Activated T-helper 1 cell treated with anti-CD3 and anti-CD28 coated beads, Interleukin-2, amount 50 U/mL, for 16 hours (primary cell): Measurements from ENCODE around the gene CCDC194.
"Not testable (repeated sequence)": the region's sequence is repeated elsewhere in the genome, so short reads cannot be mapped to it uniquely, and the experiment has no call there.

Source experiments
- DNase-seq, 2 donors: peaks; one replicate each; pipeline ENCODE4 v3.0.0-alpha.2; 2020; ENCODE audit warnings: low read depth in 1 of 2, low spot score in 1 of 2

Gene CCDC194

DNA sequence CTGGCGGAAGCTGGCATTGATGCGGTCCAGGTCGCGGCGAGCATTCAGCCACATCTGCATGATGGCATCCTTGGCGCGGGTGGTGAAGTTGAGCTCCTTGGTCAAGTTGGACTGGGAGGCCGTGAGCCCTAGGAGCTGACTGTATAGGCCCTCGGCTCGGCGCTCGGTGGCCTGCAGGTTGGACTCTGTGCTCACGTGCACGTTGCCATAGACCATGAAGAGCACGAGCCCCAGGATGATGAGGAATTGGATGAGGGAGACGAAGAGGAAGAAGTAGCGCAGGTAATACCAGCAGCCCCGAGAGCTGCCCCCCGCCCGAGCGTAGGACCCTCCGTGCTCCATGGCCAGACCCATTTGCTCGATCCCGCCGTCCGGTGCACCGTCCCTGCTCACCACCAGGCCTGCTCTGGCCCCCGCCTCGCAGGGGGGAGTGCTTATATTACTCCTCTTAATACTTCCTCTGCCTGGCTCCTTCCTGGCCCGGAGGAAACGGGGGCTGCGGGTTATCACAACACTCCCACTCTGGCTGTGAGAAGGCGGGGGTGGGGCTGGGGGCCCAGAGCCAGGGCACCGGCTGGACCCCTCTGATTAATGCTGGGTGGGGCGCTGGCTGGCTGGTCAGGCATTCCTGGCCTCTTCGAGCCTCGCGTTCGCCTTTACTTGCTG is 16.9 kb downstream of the CCDC194 start, which contains the start of gene PLVAP:
Gene PLVAP, minus strand, starts transcription at position 408 of the 666 bp plus-strand sequence. Its CDS starts 54 bp downstream, at position 354.
- no peak for DNase-seq

DNA sequence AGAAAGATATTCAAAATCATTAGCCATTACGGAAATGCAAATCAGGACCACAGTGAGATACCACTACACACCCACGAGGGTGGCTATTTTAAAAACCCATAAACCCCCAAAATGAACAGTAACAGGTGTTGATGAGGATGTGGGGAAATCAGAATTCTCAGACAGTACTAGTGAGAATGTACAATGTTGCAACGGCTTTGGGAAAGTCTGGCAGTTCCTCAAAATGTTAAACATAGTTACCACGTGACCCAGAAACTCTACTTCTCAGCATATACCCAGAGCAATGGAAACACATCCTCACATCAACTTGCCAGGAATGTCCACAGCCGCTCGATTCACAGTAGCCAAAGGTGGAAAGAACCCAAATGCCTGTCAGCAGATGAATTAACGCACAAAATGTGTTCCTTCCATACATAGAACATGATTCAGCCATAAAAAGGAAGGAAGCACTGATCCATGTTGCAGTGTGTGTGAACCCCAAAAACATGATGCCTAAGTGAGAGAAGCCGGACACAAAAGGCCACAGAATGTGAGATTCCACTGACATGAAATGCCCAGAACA is 23.9 kb downstream of the CCDC194 start:
- DNase-seq = no peak

DNA sequence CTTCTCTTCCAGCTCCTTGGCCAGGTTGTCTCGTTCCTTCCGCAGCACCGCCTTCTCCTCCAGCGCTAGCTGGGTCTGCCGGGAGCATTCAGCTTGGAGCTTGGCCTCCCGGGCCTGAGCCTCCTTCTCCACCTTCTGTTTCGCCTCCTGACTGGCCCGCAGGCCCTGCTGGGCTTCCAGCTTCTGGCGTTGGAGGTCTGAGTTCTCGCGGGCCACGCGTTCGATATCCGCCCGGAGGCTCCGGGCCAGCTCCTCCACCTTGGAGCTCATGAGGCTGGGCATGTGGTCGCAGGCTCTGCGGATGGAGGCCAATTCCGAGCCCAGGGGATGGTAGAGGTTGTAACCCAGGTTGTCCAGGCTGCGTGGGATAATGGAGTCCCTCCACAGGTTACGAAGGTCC is 28.6 kb downstream of the CCDC194 start:
- no peak for DNase-seq

DNA sequence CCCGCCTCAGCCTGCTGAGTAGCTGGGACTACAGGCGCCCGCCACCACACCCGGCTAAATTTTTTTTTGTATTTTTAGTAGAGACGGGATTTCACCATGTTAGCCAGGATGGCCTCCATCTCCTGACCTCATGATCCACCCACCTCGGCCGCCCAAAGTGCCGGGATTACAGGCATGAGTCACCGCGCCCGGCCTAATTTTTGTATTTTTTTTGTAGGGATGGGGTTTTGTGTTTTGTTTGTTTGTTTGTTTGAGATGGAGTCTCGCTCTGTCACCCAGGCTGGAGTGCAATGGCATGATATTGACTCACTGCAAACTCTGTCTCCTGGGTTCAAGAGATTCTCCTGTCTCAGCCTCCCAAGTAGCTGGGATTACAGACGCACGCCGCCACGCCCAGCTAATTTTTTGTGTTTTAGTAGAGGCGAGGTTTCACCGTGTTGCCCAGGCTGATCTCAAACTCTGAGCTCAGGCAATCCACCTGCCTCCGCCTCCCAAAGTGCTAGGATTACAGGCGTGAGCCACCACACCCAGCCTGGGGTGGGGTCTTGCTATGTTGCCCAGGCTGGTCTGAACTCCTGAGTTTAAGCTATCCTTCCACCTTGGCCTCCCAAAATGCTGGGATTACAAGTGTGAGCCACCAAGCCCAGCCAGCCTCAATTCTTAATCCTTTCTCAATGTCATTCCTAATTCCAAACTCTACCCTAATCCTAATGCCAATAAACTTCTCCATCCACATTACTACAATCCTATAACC is 30.0 kb downstream of the CCDC194 start:
- not testable (repeated sequence) for DNase-seq

DNA sequence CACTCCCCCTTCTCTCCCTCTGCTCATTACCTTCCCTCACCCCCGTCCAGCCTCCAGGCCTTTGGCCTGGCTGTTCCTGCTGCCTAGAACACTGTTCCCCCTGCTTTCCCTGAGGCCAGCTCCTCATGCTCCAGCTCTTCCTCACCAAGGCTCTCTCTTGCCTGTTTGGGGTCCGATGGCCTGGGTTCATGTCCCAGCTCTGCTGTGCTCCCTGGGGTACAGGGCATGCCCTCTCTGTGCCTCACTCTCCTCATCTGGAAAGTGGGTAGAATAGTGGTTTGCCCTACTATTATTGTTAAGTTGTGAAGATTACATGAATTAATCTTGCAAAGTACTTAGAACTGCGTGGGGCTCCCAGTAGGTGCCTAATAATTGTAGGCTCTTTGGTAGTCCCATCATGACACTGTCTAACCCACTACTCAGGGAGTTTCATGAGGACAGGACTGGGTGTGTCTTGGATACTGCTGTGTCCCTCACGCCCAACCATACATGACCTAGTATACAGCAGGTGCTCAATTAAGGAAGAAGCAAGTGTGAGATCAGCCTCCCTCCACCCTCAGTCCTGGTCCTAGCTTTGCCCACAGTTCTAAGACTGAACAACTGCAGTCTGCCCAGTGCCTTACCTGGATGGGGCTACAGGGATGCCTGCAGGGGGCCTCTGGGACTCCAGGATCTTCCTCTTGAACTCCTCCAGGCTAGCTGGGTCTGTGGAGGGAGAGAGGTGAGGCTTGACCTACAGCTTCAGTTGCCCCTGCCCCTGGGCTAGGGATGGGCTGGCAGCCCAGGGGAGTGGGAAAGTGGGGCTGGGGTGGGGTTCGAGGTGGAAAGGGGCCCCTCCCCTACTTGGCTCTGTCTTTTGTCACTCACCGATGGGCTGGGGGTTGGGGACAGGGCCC is 33.8 kb downstream of the CCDC194 start:
- DNase-seq = no peak

DNA sequence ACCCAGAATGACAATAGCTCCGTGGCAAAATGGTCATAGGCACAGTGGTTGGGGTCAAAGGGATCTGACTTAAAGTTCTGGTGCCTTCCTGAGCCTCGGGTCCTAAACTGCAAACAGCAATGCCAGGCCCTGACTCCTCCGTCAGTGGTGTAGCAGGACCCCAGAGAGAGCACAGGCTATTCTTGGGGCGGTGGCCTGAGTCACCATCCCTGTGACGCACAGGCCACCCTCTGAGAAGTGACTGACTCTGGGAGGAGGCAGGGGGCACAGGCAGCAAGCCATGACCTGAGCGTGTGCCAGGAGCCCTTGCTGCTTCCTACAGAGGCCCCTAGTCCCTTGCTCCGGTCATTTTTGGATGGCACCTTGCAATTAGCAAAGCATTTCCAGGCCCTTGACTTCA is 35.6 kb downstream of the CCDC194 start:
- DNase-seq = no peak

DNA sequence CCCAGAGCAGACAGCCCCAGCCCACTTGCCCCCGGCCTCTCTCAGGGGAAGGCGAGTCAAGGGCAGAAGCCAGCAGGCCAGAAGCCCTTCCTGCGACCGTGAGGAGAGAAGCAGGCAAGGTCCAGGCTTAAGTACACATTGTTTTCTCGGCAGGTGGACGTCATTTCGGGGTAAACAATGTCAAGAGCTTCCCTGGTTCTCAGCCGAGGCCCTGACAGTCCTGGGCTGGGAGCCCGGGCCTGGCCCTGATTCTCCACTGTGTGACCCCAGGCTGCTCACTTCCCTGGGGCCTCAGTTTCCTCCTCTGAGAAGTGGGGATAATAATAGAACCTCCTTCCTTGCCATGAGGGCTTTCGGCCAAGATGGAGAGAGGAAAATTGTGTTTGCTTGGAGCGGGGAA is 36.3 kb downstream of the CCDC194 start:
- no peak for DNase-seq

DNA sequence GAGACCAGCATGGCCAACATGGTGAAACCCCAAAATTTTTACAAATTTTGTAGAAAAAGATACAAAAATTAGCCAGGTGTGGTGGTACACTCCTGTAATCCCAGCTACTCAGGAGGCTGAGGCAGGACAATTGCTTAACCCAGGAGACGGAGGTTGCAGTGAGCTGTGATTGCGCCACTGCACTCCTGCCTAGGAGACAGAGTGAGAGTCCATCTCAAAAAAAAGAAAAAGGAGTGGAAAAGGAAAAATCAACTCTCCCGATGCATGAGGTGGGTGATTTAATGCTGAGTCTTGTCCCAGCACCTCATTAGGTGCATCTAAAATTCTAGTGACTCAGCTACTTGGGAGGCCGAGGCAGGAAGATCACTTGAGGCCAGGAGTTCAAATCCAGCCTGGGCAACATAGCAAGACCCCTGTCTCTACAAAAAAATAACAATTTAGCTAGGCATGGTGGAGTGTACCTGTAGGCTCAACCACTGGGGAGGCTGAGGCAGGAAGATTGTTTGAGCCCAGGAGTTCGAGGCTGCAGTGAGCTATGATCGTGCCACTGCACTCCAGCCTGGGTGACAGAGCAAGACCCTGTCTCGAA is 36.8 kb downstream of the CCDC194 start:
- DNase-seq = no peak

DNA sequence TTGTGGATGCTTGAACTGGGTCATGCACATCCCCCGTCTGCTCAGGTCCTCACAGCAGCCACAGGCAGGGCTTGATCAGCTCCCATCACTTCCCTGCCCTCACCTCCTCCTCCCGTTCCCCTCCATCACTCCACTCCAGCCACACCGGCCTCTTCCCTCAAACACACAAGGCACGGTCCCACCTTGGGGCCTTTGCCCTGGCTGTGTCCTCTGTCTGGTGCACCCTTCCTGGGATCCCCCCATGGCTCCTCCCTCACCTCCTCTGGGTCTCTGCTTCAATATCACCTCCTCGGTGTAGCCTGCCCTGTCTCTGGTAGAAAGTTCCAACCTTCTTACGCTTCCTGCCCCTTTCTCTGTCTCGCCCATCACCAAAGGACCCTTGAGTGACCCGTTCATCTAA is 40.6 kb downstream of the CCDC194 start:
- no peak for DNase-seq

DNA sequence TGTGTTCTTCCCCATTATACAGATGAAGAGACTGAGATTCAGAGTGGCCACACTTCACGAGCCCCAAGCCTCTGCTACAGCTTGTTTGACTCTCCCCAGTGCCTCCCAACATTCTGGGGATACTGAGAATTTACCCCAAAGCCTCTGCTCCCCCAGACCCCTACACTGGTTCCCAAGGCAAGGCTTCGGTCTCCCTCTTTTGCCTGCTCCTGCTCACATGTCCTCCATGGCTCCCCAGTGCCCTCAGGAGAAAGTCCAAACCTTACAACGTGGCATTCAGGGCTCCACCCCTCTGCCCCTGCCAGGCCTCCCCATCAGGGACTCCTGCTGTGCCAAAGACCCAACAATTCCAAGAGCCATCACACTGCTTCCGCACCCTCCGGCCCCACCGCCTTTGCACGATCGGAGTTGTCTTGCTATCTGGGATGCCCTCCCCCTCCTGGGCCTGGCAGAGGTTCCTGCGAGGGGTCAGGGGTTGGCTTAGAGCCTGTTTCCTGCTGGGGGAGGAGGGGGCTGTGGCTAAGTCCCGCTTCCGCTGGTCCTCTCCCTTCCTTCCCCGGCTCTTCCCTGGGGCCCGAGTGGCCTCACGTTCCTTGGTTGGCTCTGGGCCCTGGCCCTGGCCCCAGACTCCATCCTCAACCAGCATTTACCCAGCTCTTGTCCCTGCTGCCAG is 41.3 kb downstream of the CCDC194 start:
- DNase-seq = no peak

DNA sequence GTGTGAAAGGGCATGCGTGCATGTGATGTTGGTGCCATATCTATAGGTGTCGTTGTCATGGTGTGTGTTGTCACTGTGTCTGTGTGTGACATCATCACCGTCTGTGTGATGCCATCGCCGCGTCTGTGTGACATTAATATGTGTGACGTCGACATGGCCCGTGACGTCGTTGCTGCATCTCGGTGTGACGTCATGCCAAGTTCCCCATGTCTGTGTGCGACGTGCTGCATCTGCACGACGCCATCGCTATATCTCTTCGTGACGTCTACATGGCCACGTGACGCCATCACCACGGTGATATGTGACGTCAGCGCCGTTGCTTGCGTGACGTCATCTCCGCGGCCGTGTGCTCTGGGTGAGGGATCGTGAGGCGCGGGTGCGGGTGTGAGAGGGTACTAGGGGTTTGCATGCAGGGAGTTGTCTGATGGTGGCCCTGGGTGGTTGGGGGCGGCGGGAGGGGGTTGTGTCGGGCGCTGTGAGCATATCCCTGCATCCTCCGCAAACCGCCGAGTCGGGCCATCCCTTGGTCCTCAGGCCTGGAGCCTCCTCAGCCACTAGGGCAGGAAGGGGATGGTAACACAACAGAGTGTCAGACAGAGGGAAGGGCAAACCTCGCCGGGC is 42.1 kb downstream of the CCDC194 start:
- DNase-seq = no peak

DNA sequence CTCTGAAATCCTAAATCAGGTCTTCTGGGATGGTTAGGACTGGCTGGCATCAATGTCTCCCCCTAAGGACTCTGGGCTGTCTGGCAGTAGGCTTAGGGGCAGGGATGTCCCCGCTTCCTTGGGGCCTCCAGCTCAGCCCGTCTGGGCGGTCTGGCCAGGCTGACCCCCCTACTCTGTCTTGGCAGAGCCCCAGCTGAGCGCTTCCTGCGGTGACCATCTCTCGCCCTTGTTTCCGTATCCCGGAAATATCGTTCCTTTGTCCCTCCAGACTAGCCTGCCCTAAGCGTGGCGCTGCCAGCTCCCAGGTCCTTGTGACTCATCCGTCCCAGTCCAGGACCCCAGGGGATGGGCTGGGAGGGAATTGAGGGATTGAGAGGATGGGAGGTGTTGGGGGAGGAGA is 45.3 kb downstream of the CCDC194 start:
- no peak for DNase-seq

DNA sequence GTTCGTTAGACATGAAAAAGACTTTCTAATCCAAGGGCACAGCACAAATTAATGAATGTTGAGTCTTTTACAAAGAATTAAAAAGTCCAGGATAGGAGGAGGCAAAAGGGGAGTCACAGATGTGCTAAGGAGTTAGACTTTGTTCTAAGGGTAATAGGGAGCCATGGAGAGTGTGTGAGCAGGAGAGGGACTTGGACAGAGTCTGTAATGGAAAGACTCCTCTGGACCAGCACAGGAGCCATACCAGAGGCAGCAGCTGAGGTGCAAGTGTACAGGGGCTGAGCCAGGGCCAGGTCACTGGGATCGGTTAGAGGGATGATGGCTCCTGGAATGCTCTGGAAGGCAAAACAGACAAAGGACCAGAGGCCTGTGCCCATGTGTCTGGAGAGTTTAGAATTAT is 46.1 kb downstream of the CCDC194 start:
- no peak for DNase-seq

DNA sequence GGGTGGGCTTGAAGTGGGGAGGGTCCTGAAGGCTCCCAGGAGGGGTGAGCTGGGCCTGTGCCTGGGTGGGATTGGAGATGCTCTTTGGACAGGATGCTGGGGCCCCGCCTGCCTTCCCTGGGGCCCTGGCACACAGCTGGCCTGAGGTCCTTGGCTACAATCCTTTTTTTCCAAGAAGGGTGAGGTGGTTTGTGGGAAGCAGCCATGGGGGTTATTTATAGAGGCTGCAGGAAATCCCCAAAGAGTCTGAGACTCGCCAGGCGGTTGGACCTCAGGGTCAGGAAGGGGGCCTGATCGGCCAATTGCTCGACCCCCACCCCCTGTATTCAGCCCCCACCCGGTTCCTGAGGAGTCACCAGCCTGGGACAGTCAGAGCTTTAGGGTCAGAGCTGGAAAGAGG is 46.6 kb downstream of the CCDC194 start:
- DNase-seq = no peak

DNA sequence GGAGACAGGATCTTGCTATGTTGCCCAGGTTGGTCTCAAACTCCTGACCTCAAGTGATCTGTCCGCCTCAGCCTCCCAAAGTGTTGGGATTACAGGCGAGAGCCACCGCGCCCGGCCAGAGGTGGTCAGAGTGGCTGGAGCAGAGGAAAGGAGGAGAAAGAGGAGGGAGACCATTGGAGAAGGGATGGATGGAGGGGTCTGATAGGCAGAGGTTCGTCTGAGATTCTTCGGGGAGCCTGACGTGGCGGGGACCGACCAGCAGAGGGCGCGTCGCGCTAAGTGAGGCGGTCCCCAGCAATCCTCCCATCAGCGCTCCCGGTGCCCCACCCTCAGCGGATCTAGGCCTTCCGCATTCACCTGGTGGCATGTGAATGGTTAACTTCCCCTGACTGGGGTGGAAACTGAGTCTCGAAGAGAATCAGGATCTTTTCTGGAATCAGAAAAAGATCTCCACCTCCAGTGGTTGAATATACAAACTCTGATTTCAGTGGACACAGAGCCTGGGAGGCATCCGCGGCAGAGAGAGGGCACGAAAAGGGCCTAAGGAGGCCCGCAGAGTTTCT is 47.8 kb downstream of the CCDC194 start:
- peak; percentile 68 to 71 for DNase-seq

DNA sequence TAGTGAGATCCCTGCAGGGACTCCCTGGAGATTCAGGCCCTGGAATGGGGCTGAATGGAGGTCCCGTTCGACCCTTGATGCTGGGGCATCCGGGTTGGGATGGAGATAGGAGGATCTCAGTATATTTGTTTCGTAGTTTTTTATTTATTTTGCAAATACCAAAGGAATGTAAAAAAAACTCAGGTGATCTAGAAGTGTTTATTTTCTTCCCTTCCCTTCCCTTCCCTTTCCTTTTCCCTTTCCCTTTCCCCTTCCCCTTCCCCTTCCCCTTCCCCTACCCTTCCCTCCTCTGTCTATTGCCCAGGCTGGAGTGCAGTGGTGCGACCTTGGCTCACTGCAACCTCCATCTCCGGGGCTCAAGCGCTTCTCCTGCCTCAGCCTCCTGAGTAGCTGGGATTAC is 52.2 kb downstream of the CCDC194 start:
- no peak for DNase-seq

DNA sequence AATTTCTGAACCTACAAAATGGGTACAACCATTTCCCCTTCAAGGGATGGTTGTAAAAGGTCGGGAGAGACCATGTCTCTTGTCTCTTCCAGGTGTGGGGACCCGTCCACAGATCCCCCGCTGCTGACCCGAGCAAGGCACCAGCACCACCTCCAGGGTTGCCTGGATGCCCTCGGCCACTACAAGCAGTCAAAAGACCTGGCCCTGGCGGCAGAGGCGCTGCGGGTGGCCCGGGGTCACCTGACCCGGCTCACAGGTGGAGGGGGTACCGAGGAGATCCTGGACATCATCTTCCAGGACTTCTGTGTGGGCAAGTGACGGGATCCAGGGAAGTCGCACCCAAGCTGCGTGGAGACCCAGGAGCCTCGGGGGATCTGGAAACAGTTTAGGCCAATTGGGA is 52.6 kb downstream of the CCDC194 start:
- no peak for DNase-seq

DNA sequence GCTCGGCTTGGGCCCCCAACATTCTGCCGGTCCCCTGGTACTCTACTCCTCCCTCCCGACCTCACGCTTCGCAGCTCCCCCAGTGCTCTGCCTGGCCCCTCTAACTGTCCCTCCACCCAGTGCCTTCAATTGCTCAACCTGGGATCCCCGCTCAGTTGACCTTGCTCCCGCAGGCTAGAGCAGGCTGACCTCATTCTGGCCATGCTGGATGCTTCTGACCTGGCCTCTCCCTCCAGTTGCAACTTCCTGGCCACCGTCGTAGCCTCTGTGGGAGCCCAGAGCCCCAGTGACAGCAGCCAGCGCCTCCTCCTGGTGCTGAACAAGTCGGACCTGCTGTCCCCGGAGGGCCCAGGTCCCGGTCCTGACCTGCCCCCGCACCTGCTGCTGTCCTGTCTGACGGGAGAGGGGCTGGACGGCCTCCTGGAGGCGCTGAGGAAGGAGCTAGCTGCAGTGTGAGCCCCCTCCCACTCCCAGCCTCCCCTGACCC is 53.1 kb downstream of the CCDC194 start:
- no peak for DNase-seq
